Colonic mucosa (tissue), 4 donors: ENCODE results near the gene RIMBP2. TPM values are rescaled to one million over a fixed set of nuclear protein-coding genes. Genes with fewer than 3 reads are reported as not detected.

Source experiments
- DNase-seq: peaks from one replicate; pipeline ENCODE4 v3.0.0-alpha.2; 2020
- H3K27ac ChIP-seq: fragments of 200-600 bp; one replicate; pipeline ENCODE4 v1.8.0; 2021
- H3K27me3 ChIP-seq: fragments of 200-600 bp; one replicate; pipeline ENCODE4 v1.8.0; 2021
- H3K36me3 ChIP-seq: fragments of 200-600 bp; one replicate; pipeline ENCODE4 v1.8.0; 2021
- H3K4me1 ChIP-seq: fragments of 200-600 bp; one replicate; pipeline ENCODE4 v1.8.0; 2021; ENCODE audit warnings: mild to moderate bottlenecking
- H3K4me3 ChIP-seq: fragments of 200-600 bp; one replicate; pipeline ENCODE4 v1.8.0; 2021
- H3K9ac ChIP-seq, 2 donors: one replicate each; pipeline ENCODE4 v1.7.0; 2013; ENCODE audit warnings: control low read depth in 2 of 2, low read depth in 2 of 2, low read length in 2 of 2
- H3K9me3 ChIP-seq: fragments of 200-600 bp; one replicate; pipeline ENCODE4 v1.8.0; 2021
- intact Hi-C: fragments of 100-400 bp; cut with DNase I; formaldehyde crosslinking; loops from one replicate; pipeline ENCODE4 v1.14.1; 2022
- total RNA-seq, 2 donors: library from RNA; stranded (reverse); fragmentation: NEBNext Ultra II Directional in 1 of 2; extraction: Animal tissue kit (Norgen Biotek cat#: 25700) in 1 of 2; gene quantifications; one replicate each; pipeline ENCODE4 v1.2.1, GENCODE V29; 2021
- TF ChIP-seq, protein P1 (sequence below): fragments of 200-600 bp; IDR thresholded peaks from one replicate; pipeline ENCODE4 v1.8.0; 2022; ENCODE audit warnings: antibody characterized with exemption, mild to moderate bottlenecking
- donor health status: healthy.
- donor health status: DM: no; HTN: no; CAD: no.
- donor health status: DM: no; HTN: no; CAD: no.

Gene RIMBP2
- total RNA-seq, 2 donors from 2014 or later = 4.8 to 5.6 TPM

GRCh38 chr12:130529781-130530180 lies 186.3 kb downstream of the RIMBP2 start:
- TF ChIP-seq, protein P1, sequence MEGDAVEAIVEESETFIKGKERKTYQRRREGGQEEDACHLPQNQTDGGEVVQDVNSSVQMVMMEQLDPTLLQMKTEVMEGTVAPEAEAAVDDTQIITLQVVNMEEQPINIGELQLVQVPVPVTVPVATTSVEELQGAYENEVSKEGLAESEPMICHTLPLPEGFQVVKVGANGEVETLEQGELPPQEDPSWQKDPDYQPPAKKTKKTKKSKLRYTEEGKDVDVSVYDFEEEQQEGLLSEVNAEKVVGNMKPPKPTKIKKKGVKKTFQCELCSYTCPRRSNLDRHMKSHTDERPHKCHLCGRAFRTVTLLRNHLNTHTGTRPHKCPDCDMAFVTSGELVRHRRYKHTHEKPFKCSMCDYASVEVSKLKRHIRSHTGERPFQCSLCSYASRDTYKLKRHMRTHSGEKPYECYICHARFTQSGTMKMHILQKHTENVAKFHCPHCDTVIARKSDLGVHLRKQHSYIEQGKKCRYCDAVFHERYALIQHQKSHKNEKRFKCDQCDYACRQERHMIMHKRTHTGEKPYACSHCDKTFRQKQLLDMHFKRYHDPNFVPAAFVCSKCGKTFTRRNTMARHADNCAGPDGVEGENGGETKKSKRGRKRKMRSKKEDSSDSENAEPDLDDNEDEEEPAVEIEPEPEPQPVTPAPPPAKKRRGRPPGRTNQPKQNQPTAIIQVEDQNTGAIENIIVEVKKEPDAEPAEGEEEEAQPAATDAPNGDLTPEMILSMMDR = no peak
- Histone ChIP-seq H3K9me3 (no peaks in the 10 kb centered on the region), H3K27me3 (no peaks in the 10 kb centered on the region), H3K4me3 (no peak overlapping the region), H3K27ac (no peak overlapping the region), H3K36me3 (no peaks in the 10 kb centered on the region), H3K9ac (no peak overlapping the region), H3K4me1 (no peaks in the 10 kb centered on the region)
- DNase-seq = no peak
- intact Hi-C loops = no loop called here

- H3K9me3 ChIP-seq = no peaks in the 10 kb centered on the region
- no peak overlapping the region for H3K9ac ChIP-seq
- H3K27me3 ChIP-seq = no peaks in the 10 kb centered on the region
- H3K4me3 ChIP-seq = no peak overlapping the region
- DNase-seq = no peak
- TF ChIP-seq, protein P1 = no peak
- no peak overlapping the region for H3K27ac ChIP-seq
- H3K36me3 ChIP-seq = no peaks in the 10 kb centered on the region
- intact Hi-C loops = no loop called here
- no peaks in the 10 kb centered on the region for H3K4me1 ChIP-seq
Measured at GRCh38 chr12:130527239-130527638, 188.9 kb downstream of the RIMBP2 start.

DNA sequence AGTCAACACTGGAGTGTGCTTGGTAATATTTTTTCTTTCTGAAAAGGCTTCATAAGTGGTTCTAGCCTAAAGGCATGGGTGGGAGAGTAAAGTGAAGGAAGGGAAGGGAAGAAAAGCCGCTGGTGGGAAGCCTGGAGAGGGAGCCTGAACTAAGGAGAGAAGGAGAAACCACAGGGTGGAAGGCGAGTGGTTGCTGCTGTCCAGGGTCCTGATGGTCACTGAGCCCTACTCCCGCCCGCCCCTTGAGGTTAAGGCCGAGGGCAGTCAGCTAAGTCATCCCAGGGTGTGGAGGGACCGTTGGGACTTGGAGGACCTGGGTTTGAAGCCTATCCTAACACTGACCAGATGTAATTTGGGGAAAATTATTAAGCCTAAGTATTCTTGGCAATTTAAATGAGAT lies 189.3 kb downstream of the RIMBP2 start:
- intact Hi-C loops = no loop called here
- H3K9me3 ChIP-seq = no peaks in the 10 kb centered on the region
- no peaks in the 10 kb centered on the region for H3K27me3 ChIP-seq
- H3K36me3 ChIP-seq = no peaks in the 10 kb centered on the region
- peak; percentile 23 for DNase-seq
- TF ChIP-seq, protein P1 = no peak
- H3K9ac ChIP-seq = no peak overlapping the region
- no peaks in the 10 kb centered on the region for H3K4me1 ChIP-seq
- H3K4me3 ChIP-seq = no peak overlapping the region
- H3K27ac ChIP-seq = no peak overlapping the region

DNA sequence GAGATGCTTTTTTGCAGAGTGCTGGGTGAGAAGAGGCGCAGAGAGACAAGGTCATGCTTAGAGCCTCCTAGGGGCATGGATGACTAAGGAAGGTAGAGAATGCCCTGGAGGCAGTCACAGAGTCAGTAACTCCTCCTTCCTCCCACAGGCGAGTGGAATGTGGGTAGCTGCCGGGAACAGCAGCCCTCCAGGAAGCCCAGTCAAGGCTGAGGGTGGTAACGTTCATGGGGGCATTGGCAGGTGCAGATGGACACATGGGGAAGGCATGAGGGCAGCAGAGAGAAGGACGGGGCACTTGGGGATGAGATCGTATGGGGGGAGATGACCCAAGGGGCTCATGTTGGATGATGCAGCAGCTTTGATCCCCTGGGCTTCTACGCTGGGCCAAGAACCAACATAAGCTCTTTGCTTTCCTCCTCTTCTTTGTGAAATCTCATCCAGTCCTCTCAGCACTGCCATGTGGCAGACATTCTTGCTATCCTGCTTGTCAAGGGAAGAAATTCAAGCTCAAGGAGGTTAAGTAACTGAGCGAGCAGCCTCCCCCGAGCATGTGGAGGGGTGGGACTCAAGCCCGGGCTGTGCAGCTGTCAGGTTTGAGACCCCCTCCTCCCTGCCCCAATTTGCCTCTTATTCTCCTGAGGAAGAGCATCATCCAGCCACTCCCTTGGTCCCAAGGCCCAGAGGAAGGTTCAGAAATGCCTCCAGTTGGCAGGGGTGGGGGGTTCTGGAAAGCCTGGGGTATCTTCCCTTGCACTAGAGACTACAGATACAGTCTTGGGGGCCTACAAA lies 190.5 kb downstream of the RIMBP2 start:
- Histone ChIP-seq H3K4me1 (no peaks in the 10 kb centered on the region), H3K27me3 (no peaks in the 10 kb centered on the region), H3K9ac (no peak overlapping the region), H3K9me3 (no peaks in the 10 kb centered on the region), H3K4me3 (no peak overlapping the region), H3K36me3 (no peaks in the 10 kb centered on the region), H3K27ac (no peak overlapping the region)
- TF ChIP-seq, protein P1 = no peak
- DNase-seq = no peak
- intact Hi-C loops = no loop called here

- TF ChIP-seq, protein P1 = no peak
- H3K4me3 ChIP-seq = no peak overlapping the region
- intact Hi-C loops = no loop called here
- no peaks in the 10 kb centered on the region for H3K36me3 ChIP-seq
- H3K27me3 ChIP-seq = no peaks in the 10 kb centered on the region
- no peak overlapping the region for H3K27ac ChIP-seq
- H3K9me3 ChIP-seq = no peaks in the 10 kb centered on the region
- H3K9ac ChIP-seq = no peak overlapping the region
- DNase-seq = no peak
- no peaks in the 10 kb centered on the region for H3K4me1 ChIP-seq
Measured at GRCh38 chr12:130524759-130525158, 191.3 kb downstream of the RIMBP2 start.
